K562 (cell line): ENCODE measurements around the gene TMEM120B. TPM values are rescaled to one million over a fixed set of nuclear protein-coding genes. Genes with fewer than 3 reads are reported as not detected.
A peak's percentile ranks its signal among the peaks of the same experiment; 100 is the strongest.

Experiments
- FOXK1 ChIP-seq: sonication (generic); formaldehyde crosslinking; IDR thresholded peaks from 2 replicates; pipeline ENCODE4 v1.8.0; 2022; ENCODE audit warnings: missing genetic modification reagents, mild to moderate bottlenecking, borderline replicate concordance
- GABPB1 ChIP-seq: sonication (generic); formaldehyde crosslinking; IDR thresholded peaks from 2 replicates; pipeline ENCODE4 v1.8.0; 2022; ENCODE audit warnings: mild to moderate bottlenecking, missing genetic modification reagents
- HINFP ChIP-seq: fragments of 450-650 bp; conservative IDR thresholded peaks from 2 replicates; pipeline ENCODE4 v1.6.1; 2016; ENCODE audit warnings: missing genetic modification characterization, low read depth, mild to moderate bottlenecking, control low read depth, missing compliant biosample characterization
- IRF1 ChIP-seq: sonication (generic); formaldehyde crosslinking; IDR thresholded peaks from 2 replicates; pipeline ENCODE4 v1.8.0; 2022; ENCODE audit warnings: missing genetic modification reagents, mild to moderate bottlenecking, borderline replicate concordance
- KLF13 ChIP-seq: fragments of 450-650 bp; IDR thresholded peaks from 2 replicates; pipeline ENCODE4 v1.6.1; 2016; ENCODE audit warnings: missing genetic modification characterization, low read depth, mild to moderate bottlenecking, missing compliant biosample characterization, moderate library complexity, borderline replicate concordance
- MBD2 ChIP-seq: sonication (generic); IDR thresholded peaks from 2 replicates; pipeline ENCODE4 v1.6.1; 2016; ENCODE audit warnings: low read depth, borderline replicate concordance
- SIN3B ChIP-seq: fragments of 450-650 bp; IDR thresholded peaks from 2 replicates; pipeline ENCODE4 v1.6.1; 2017; ENCODE audit warnings: low read depth, mild to moderate bottlenecking, moderate library complexity
- SRSF7 ChIP-seq: fragments of 200-400 bp; formaldehyde crosslinking; optimal IDR thresholded peaks from 2 replicates; pipeline ENCODE3; 2017; ENCODE audit warnings: mild to moderate bottlenecking, low read depth, low read length
- WHSC1 ChIP-seq: IDR thresholded peaks from one replicate; pipeline ENCODE4 v1.6.1; 2012; ENCODE audit warnings: low read length, control low read depth, inconsistent platforms
- polyA plus RNA-seq, 8 experiments: library from polyadenylated mRNA; depleted of rRNA in 4 of 8; stranded (reverse) in 5 of 8; unstranded in 3 of 8; fragments of >200 nt; fragmentation: Nextera tagmentation in 2 of 8; fragmentation: Illumina TruSeq in 1 of 8; extraction: Ambion mirVana in 2 of 8; extraction: Trizol in 1 of 8; gene quantifications; 2 replicates each; pipeline versions ENCODE4 v1.2.1 to v1.2.3, GENCODE V29; 2011 to 2014; ENCODE audit warnings: inconsistent platforms in 1 of 8, missing spikeins in 1 of 8
- total RNA-seq, 7 experiments: library from RNA; depleted of rRNA in 6 of 7; stranded (reverse); fragments of >200 nt in 6 of 7; fragmentation: Illumina TruSeq in 2 of 7; extraction: Trizol in 2 of 7; gene quantifications; 2 replicates each; pipeline versions ENCODE4 v1.2.1 to v1.2.3, GENCODE V29; 2011 to 2021; ENCODE audit warnings: low replicate concordance in 1 of 7
- TF ChIP-seq, protein P1 (sequence below): fragments of 200-600 bp; sonication (generic); IDR thresholded peaks from one replicate; pipeline ENCODE4 v1.6.1; 2012; ENCODE audit warnings: mild to moderate bottlenecking, low read depth, low read length, inconsistent platforms
- TF ChIP-seq, protein P2 (sequence below): fragments of 250-450 bp; sonication (Bioruptor Pico); IDR thresholded peaks from 2 replicates; pipeline ENCODE4 v1.5.0; 2021; ENCODE audit warnings: mild to moderate bottlenecking, borderline replicate concordance

Gene TMEM120B
- total and polyA plus RNA-seq, 9 of the 15 experiments (the other 6 are each of a cell fraction or from before 2014, with no cell fraction given), result 1.7 to 18.6 (median 7.4) TPM

GRCh38 chr12:121738340-121738858 lies 25.8 kb downstream of the TMEM120B start (continued):
- TF ChIP-seq GABPB1 (CRISPR knock-in tag) (no peak), SRSF7 (no peak), FOXK1 (no peak), HINFP (peak; percentile 71; the same call in 1 of the 2 replicates), KLF13 (peak; percentile 41), MBD2 (peak; percentile 38), WHSC1 (no peak), IRF1 (CRISPR knock-in tag) (no peak), SIN3B (no peak)
- TF ChIP-seq, protein P1, sequence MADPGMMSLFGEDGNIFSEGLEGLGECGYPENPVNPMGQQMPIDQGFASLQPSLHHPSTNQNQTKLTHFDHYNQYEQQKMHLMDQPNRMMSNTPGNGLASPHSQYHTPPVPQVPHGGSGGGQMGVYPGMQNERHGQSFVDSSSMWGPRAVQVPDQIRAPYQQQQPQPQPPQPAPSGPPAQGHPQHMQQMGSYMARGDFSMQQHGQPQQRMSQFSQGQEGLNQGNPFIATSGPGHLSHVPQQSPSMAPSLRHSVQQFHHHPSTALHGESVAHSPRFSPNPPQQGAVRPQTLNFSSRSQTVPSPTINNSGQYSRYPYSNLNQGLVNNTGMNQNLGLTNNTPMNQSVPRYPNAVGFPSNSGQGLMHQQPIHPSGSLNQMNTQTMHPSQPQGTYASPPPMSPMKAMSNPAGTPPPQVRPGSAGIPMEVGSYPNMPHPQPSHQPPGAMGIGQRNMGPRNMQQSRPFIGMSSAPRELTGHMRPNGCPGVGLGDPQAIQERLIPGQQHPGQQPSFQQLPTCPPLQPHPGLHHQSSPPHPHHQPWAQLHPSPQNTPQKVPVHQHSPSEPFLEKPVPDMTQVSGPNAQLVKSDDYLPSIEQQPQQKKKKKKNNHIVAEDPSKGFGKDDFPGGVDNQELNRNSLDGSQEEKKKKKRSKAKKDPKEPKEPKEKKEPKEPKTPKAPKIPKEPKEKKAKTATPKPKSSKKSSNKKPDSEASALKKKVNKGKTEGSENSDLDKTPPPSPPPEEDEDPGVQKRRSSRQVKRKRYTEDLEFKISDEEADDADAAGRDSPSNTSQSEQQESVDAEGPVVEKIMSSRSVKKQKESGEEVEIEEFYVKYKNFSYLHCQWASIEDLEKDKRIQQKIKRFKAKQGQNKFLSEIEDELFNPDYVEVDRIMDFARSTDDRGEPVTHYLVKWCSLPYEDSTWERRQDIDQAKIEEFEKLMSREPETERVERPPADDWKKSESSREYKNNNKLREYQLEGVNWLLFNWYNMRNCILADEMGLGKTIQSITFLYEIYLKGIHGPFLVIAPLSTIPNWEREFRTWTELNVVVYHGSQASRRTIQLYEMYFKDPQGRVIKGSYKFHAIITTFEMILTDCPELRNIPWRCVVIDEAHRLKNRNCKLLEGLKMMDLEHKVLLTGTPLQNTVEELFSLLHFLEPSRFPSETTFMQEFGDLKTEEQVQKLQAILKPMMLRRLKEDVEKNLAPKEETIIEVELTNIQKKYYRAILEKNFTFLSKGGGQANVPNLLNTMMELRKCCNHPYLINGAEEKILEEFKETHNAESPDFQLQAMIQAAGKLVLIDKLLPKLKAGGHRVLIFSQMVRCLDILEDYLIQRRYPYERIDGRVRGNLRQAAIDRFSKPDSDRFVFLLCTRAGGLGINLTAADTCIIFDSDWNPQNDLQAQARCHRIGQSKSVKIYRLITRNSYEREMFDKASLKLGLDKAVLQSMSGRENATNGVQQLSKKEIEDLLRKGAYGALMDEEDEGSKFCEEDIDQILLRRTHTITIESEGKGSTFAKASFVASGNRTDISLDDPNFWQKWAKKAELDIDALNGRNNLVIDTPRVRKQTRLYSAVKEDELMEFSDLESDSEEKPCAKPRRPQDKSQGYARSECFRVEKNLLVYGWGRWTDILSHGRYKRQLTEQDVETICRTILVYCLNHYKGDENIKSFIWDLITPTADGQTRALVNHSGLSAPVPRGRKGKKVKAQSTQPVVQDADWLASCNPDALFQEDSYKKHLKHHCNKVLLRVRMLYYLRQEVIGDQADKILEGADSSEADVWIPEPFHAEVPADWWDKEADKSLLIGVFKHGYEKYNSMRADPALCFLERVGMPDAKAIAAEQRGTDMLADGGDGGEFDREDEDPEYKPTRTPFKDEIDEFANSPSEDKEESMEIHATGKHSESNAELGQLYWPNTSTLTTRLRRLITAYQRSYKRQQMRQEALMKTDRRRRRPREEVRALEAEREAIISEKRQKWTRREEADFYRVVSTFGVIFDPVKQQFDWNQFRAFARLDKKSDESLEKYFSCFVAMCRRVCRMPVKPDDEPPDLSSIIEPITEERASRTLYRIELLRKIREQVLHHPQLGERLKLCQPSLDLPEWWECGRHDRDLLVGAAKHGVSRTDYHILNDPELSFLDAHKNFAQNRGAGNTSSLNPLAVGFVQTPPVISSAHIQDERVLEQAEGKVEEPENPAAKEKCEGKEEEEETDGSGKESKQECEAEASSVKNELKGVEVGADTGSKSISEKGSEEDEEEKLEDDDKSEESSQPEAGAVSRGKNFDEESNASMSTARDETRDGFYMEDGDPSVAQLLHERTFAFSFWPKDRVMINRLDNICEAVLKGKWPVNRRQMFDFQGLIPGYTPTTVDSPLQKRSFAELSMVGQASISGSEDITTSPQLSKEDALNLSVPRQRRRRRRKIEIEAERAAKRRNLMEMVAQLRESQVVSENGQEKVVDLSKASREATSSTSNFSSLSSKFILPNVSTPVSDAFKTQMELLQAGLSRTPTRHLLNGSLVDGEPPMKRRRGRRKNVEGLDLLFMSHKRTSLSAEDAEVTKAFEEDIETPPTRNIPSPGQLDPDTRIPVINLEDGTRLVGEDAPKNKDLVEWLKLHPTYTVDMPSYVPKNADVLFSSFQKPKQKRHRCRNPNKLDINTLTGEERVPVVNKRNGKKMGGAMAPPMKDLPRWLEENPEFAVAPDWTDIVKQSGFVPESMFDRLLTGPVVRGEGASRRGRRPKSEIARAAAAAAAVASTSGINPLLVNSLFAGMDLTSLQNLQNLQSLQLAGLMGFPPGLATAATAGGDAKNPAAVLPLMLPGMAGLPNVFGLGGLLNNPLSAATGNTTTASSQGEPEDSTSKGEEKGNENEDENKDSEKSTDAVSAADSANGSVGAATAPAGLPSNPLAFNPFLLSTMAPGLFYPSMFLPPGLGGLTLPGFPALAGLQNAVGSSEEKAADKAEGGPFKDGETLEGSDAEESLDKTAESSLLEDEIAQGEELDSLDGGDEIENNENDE, result no peak
- TF ChIP-seq, protein P2, sequence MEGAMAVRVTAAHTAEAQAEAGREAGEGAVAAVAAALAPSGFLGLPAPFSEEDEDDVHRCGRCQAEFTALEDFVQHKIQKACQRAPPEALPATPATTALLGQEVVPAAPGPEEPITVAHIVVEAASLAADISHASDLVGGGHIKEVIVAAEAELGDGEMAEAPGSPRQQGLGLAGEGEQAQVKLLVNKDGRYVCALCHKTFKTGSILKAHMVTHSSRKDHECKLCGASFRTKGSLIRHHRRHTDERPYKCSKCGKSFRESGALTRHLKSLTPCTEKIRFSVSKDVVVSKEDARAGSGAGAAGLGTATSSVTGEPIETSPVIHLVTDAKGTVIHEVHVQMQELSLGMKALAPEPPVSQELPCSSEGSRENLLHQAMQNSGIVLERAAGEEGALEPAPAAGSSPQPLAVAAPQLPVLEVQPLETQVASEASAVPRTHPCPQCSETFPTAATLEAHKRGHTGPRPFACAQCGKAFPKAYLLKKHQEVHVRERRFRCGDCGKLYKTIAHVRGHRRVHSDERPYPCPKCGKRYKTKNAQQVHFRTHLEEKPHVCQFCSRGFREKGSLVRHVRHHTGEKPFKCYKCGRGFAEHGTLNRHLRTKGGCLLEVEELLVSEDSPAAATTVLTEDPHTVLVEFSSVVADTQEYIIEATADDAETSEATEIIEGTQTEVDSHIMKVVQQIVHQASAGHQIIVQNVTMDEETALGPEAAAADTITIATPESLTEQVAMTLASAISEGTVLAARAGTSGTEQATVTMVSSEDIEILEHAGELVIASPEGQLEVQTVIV (CRISPR knock-in tag), result no peak
